NB4 (cell line): Measurements from ENCODE around the gene OXLD1.

ENCODE experiments used
- POLR2A ChIP-seq: IDR thresholded peaks from 2 replicates; pipeline ENCODE4 v1.6.1; 2011; ENCODE audit warnings: mild to moderate bottlenecking; ENCODE audit not compliant: insufficient read length; ENCODE audit errors: extremely low read depth
- TF ChIP-seq, protein P1 (sequence below): IDR thresholded peaks from one replicate; pipeline ENCODE4 v1.5.1; 2012; ENCODE audit warnings: low read depth, low read length
- TF ChIP-seq, protein P2 (sequence below): IDR thresholded peaks from 2 replicates; pipeline ENCODE4 v1.6.1; 2011; ENCODE audit warnings: low read depth, low read length

DNA sequence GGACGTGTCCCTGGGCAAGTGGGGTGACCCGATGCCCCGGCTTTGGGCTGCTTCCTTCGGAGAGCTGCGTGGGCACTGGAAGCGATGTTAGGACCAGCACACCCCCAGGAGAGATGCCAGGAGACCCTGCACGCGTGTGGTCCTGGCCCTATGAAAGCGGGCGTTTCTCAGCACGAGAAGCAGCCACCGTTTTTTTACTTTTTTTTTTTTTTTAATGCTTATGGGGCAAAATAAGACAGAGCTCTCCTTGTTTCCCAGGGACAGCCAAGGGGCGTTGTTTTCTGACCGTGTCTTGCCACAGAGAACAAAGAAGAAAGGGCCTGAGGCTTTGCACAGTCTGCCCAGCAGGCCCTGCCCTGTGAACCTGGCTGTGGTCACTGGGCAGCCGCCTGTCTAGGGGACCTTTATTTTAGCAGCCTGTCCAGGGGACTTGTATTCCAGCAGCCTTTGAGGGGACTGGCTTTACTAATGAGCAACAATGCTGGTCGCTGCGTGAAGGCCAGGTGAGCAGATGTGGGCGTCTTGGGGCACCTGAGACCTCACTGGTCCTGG lies 46.7 kb upstream of the OXLD1 start:
- TF ChIP-seq, protein P1, sequence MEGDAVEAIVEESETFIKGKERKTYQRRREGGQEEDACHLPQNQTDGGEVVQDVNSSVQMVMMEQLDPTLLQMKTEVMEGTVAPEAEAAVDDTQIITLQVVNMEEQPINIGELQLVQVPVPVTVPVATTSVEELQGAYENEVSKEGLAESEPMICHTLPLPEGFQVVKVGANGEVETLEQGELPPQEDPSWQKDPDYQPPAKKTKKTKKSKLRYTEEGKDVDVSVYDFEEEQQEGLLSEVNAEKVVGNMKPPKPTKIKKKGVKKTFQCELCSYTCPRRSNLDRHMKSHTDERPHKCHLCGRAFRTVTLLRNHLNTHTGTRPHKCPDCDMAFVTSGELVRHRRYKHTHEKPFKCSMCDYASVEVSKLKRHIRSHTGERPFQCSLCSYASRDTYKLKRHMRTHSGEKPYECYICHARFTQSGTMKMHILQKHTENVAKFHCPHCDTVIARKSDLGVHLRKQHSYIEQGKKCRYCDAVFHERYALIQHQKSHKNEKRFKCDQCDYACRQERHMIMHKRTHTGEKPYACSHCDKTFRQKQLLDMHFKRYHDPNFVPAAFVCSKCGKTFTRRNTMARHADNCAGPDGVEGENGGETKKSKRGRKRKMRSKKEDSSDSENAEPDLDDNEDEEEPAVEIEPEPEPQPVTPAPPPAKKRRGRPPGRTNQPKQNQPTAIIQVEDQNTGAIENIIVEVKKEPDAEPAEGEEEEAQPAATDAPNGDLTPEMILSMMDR, result no peak
- no peak for TF ChIP-seq POLR2A
- TF ChIP-seq, protein P2, sequence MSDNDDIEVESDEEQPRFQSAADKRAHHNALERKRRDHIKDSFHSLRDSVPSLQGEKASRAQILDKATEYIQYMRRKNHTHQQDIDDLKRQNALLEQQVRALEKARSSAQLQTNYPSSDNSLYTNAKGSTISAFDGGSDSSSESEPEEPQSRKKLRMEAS, result no peak
